WTC11 (cell line): ENCODE data around the gene KRT16.

Experiments
- CREB1 ChIP-seq: sonication (generic); formaldehyde crosslinking; IDR thresholded peaks from 2 replicates; pipeline ENCODE4 v1.8.0; 2023; ENCODE audit warnings: mild to moderate bottlenecking, missing genetic modification reagents
- ESRRA ChIP-seq: sonication (generic); formaldehyde crosslinking; IDR thresholded peaks from 2 replicates; pipeline ENCODE4 v1.8.1; 2022; ENCODE audit warnings: mild to moderate bottlenecking, missing genetic modification reagents, borderline replicate concordance
- JAZF1 ChIP-seq: fragments of 250-450 bp; sonication (Bioruptor Pico); IDR thresholded peaks from 2 replicates; pipeline ENCODE4 v1.9.0; 2021; ENCODE audit warnings: moderate library complexity, mild to moderate bottlenecking, inconsistent platforms
- JUN ChIP-seq: sonication (generic); formaldehyde crosslinking; IDR thresholded peaks from 2 replicates; pipeline ENCODE4 v1.8.0; 2023; ENCODE audit warnings: mild to moderate bottlenecking, missing genetic modification reagents
- ZNF263 ChIP-seq: sonication (generic); formaldehyde crosslinking; IDR thresholded peaks from 2 replicates; pipeline ENCODE4 v1.8.1; 2022; ENCODE audit warnings: low read depth, mild to moderate bottlenecking, moderate library complexity, missing genetic modification reagents
- TF ChIP-seq, protein P1 (sequence below): fragments of 200-600 bp; IDR thresholded peaks from 2 replicates; pipeline ENCODE4 v1.8.0; 2022; ENCODE audit warnings: antibody characterized with exemption
- TF ChIP-seq, protein P2 (sequence below): sonication (generic); formaldehyde crosslinking; IDR thresholded peaks from 2 replicates; pipeline ENCODE4 v1.8.0; 2023; ENCODE audit warnings: missing genetic modification reagents, mild to moderate bottlenecking, borderline replicate concordance
- TF ChIP-seq, protein P3 (sequence below): sonication (generic); formaldehyde crosslinking; IDR thresholded peaks from 2 replicates; pipeline ENCODE4 v1.8.0; 2023; ENCODE audit warnings: missing genetic modification reagents
- TF ChIP-seq, protein P4 (sequence below): sonication (generic); formaldehyde crosslinking; IDR thresholded peaks from 2 replicates; pipeline ENCODE4 v1.8.0; 2022; ENCODE audit warnings: mild to moderate bottlenecking, missing genetic modification reagents
- TF ChIP-seq, protein P5 (sequence below): sonication (generic); formaldehyde crosslinking; IDR thresholded peaks from 2 replicates; pipeline ENCODE4 v1.8.1; 2022; ENCODE audit warnings: mild to moderate bottlenecking, missing genetic modification reagents, moderate library complexity, borderline replicate concordance

DNA sequence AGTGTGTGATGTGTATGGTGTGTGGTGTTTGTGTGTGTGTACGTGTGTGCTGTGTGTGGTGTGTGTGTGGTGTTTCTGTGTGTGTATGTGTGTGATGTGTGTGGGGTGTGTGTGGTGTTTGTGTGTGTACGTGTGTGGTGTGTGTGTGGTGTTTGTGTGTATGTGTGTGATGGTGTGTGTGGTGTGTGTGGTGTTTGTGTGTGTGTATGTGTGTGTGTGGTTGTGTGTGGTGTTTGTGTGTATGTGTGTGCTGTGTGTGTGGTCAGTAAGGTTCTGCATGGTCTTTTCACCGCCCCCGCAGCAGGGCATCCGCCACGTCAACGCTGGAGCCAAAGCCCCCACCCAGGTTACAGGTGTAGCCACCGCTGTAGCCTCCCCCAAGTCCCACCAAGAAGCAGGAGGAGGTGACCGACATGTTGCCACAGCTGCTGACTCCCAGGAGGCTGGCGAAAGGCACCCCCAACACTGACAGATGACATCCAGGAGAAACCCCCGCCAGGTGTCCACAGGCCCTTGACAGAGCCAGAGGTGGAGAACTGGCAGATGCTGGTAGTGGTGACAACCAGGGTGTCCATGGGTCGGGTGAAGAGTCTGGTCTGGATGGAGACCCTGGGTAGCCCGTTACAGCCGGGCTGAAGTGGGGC, 21.1 kb upstream of the KRT16 start:
- TF ChIP-seq, protein P1, sequence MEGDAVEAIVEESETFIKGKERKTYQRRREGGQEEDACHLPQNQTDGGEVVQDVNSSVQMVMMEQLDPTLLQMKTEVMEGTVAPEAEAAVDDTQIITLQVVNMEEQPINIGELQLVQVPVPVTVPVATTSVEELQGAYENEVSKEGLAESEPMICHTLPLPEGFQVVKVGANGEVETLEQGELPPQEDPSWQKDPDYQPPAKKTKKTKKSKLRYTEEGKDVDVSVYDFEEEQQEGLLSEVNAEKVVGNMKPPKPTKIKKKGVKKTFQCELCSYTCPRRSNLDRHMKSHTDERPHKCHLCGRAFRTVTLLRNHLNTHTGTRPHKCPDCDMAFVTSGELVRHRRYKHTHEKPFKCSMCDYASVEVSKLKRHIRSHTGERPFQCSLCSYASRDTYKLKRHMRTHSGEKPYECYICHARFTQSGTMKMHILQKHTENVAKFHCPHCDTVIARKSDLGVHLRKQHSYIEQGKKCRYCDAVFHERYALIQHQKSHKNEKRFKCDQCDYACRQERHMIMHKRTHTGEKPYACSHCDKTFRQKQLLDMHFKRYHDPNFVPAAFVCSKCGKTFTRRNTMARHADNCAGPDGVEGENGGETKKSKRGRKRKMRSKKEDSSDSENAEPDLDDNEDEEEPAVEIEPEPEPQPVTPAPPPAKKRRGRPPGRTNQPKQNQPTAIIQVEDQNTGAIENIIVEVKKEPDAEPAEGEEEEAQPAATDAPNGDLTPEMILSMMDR, result no peak
- TF ChIP-seq, protein P2, sequence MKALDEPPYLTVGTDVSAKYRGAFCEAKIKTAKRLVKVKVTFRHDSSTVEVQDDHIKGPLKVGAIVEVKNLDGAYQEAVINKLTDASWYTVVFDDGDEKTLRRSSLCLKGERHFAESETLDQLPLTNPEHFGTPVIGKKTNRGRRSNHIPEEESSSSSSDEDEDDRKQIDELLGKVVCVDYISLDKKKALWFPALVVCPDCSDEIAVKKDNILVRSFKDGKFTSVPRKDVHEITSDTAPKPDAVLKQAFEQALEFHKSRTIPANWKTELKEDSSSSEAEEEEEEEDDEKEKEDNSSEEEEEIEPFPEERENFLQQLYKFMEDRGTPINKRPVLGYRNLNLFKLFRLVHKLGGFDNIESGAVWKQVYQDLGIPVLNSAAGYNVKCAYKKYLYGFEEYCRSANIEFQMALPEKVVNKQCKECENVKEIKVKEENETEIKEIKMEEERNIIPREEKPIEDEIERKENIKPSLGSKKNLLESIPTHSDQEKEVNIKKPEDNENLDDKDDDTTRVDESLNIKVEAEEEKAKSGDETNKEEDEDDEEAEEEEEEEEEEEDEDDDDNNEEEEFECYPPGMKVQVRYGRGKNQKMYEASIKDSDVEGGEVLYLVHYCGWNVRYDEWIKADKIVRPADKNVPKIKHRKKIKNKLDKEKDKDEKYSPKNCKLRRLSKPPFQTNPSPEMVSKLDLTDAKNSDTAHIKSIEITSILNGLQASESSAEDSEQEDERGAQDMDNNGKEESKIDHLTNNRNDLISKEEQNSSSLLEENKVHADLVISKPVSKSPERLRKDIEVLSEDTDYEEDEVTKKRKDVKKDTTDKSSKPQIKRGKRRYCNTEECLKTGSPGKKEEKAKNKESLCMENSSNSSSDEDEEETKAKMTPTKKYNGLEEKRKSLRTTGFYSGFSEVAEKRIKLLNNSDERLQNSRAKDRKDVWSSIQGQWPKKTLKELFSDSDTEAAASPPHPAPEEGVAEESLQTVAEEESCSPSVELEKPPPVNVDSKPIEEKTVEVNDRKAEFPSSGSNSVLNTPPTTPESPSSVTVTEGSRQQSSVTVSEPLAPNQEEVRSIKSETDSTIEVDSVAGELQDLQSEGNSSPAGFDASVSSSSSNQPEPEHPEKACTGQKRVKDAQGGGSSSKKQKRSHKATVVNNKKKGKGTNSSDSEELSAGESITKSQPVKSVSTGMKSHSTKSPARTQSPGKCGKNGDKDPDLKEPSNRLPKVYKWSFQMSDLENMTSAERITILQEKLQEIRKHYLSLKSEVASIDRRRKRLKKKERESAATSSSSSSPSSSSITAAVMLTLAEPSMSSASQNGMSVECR, result no peak
- TF ChIP-seq, protein P3, sequence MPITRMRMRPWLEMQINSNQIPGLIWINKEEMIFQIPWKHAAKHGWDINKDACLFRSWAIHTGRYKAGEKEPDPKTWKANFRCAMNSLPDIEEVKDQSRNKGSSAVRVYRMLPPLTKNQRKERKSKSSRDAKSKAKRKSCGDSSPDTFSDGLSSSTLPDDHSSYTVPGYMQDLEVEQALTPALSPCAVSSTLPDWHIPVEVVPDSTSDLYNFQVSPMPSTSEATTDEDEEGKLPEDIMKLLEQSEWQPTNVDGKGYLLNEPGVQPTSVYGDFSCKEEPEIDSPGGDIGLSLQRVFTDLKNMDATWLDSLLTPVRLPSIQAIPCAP (CRISPR knock-in tag), result no peak
- no peak for TF ChIP-seq ZNF263
- TF ChIP-seq, protein P4, sequence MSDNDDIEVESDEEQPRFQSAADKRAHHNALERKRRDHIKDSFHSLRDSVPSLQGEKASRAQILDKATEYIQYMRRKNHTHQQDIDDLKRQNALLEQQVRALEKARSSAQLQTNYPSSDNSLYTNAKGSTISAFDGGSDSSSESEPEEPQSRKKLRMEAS (CRISPR knock-in tag), result no peak
- no peak for TF ChIP-seq JUN (CRISPR knock-in tag)
- TF ChIP-seq, protein P5, sequence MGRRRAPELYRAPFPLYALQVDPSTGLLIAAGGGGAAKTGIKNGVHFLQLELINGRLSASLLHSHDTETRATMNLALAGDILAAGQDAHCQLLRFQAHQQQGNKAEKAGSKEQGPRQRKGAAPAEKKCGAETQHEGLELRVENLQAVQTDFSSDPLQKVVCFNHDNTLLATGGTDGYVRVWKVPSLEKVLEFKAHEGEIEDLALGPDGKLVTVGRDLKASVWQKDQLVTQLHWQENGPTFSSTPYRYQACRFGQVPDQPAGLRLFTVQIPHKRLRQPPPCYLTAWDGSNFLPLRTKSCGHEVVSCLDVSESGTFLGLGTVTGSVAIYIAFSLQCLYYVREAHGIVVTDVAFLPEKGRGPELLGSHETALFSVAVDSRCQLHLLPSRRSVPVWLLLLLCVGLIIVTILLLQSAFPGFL (CRISPR knock-in tag), result no peak
- TF ChIP-seq ESRRA (CRISPR knock-in tag), result no peak
- no peak for TF ChIP-seq JAZF1
- TF ChIP-seq CREB1 (CRISPR knock-in tag), result no peak
